ENCODE measurements around the gene LMNA. TPM values are rescaled to one million over a fixed set of nuclear protein-coding genes. Genes with fewer than 3 reads are reported as not detected.

LMNA gene
- polyA plus RNA-seq, 12 donors: 240 to 804 (median 293) TPM

Other genes starting within 250 kb of the LMNA start
- gene RIT1, start 203.4 kb upstream of the LMNA start, polyA plus RNA-seq (ENCODE audit: insufficient read length in 12 of 12): 10 to 100 TPM in 11 of 12 donors, not detected in 1; 17.7 to 33.4 (median 28.7) TPM
- 10 to 100 TPM in 11 of 12 donors, not detected in 1; 25.3 to 71.3 (median 37.7) TPM for gene KHDC4, start 180.3 kb upstream of the LMNA start, polyA plus RNA-seq (ENCODE audit: insufficient read length in 12 of 12)
- gene RXFP4, start 173.1 kb upstream of the LMNA start, polyA plus RNA-seq (ENCODE audit: insufficient read length in 12 of 12): under 1 TPM in 7 of 12 donors, not detected in 5; 0.12 to 0.62 (median 0.20) TPM
- gene ARHGEF2, start 136.2 kb upstream of the LMNA start, polyA plus RNA-seq (ENCODE audit: insufficient read length in 12 of 12): 100 to 1,000 TPM; 119 to 396 (median 157) TPM
- 100 to 1,000 TPM in 11 of 12 donors, not detected in 1; 209 to 317 (median 230) TPM for gene SSR2, start 93.8 kb upstream of the LMNA start, polyA plus RNA-seq (ENCODE audit: insufficient read length in 12 of 12)
- gene UBQLN4, start 60.9 kb upstream of the LMNA start, polyA plus RNA-seq (ENCODE audit: insufficient read length in 12 of 12): 10 to 100 TPM in 11 of 12 donors, not detected in 1; 40.2 to 55.3 (median 47.1) TPM
- gene LAMTOR2, start 59.9 kb upstream of the LMNA start, polyA plus RNA-seq (ENCODE audit: insufficient read length in 12 of 12): 10 to 100 TPM in 11 of 12 donors, not detected in 1; 33.6 to 81.4 (median 36.4) TPM
- 10 to 100 TPM in 3 of 12 donors, 1 to 10 TPM in 1, under 1 TPM in 7, not detected in 1; 0.18 to 39.5 (median 0.65) TPM for gene RAB25, start 53.6 kb upstream of the LMNA start, polyA plus RNA-seq (ENCODE audit: insufficient read length in 12 of 12)
- gene MEX3A, start 32.2 kb upstream of the LMNA start, polyA plus RNA-seq (ENCODE audit: insufficient read length in 12 of 12): 100 to 1,000 TPM in 1 of 12 donors, 10 to 100 TPM in 11; 17.0 to 113 (median 23.9) TPM
- 10 to 100 TPM in 2 of 12 donors, 1 to 10 TPM in 9, not detected in 1; 2.2 to 16.5 (median 3.4) TPM for gene SEMA4A, start 38.9 kb downstream of the LMNA start, polyA plus RNA-seq (ENCODE audit: insufficient read length in 12 of 12)
- gene SLC25A44, start 79.4 kb downstream of the LMNA start, polyA plus RNA-seq (ENCODE audit: insufficient read length in 12 of 12): 10 to 100 TPM in 11 of 12 donors, not detected in 1; 10.5 to 15.8 (median 12.1) TPM
- 10 to 100 TPM in 11 of 12 donors, not detected in 1; 37.1 to 66.7 (median 40.6) TPM for gene PMF1, start 98.3 kb downstream of the LMNA start, polyA plus RNA-seq (ENCODE audit: insufficient read length in 12 of 12)
- 1 to 10 TPM in 6 of 12 donors, under 1 TPM in 4, not detected in 2; 0.38 to 4.8 (median 1.4) TPM for gene BGLAP, start 127.5 kb downstream of the LMNA start, polyA plus RNA-seq (ENCODE audit: insufficient read length in 12 of 12)
- 1 to 10 TPM in 11 of 12 donors, not detected in 1; 1.6 to 6.9 (median 3.6) TPM for gene PAQR6, start 133.3 kb downstream of the LMNA start, polyA plus RNA-seq (ENCODE audit: insufficient read length in 12 of 12)
- 10 to 100 TPM in 11 of 12 donors, not detected in 1; 38.6 to 55.8 (median 48.6) TPM for gene SMG5, start 168.1 kb downstream of the LMNA start, polyA plus RNA-seq (ENCODE audit: insufficient read length in 12 of 12)
- 10 to 100 TPM in 1 of 12 donors, 1 to 10 TPM in 10, not detected in 1; 3.5 to 17.4 (median 4.2) TPM for gene TMEM79, start 169.6 kb downstream of the LMNA start, polyA plus RNA-seq (ENCODE audit: insufficient read length in 12 of 12)
- gene GLMP, start 181.0 kb downstream of the LMNA start, polyA plus RNA-seq (ENCODE audit: insufficient read length in 12 of 12): 10 to 100 TPM in 11 of 12 donors, not detected in 1; 12.7 to 57.9 (median 21.4) TPM
- under 1 TPM in 1 of 12 donors, not detected in 11; 0.27 TPM for gene VHLL, start 184.6 kb downstream of the LMNA start, polyA plus RNA-seq (ENCODE audit: insufficient read length in 12 of 12)
- gene CCT3, start 223.6 kb downstream of the LMNA start, polyA plus RNA-seq (ENCODE audit: insufficient read length in 12 of 12): 100 to 1,000 TPM in 11 of 12 donors, not detected in 1; 119 to 268 (median 248) TPM
- gene TSACC, start 223.8 kb downstream of the LMNA start, polyA plus RNA-seq (ENCODE audit: insufficient read length in 12 of 12): 1 to 10 TPM in 4 of 12 donors, under 1 TPM in 6, not detected in 2; 0.60 to 1.4 (median 0.89) TPM